H1 (cell line): ENCODE results near the gene PGAP3. TPM values are rescaled to one million over a fixed set of nuclear protein-coding genes. Genes with fewer than 3 reads are reported as not detected.

Source experiments
- CTCF ChIA-PET: fragments of 300-600 bp; sonication (Branson Sonifier 250); formaldehyde crosslinking; loops from one replicate; lab custom pipeline; 2021; ENCODE audit not compliant: partially characterized antibody; lab: Charles Lee
- POLR2A ChIA-PET: fragments of 300-600 bp; sonication (Branson Sonifier 250); formaldehyde crosslinking; loops from one replicate; lab custom pipeline; 2021; ENCODE audit warnings: inconsistent platforms; ENCODE audit not compliant: partially characterized antibody; lab: Charles Lee
- DNase-seq, 2 experiments: peaks; one replicate each; pipeline versions ENCODE4 v3.0.0 to v3.0.0-alpha.2; 2010 to 2022; ENCODE audit warnings: low spot score in 2 of 2, low read depth in 1 of 2, mixed read lengths in 1 of 2
- FAIRE-seq: peaks from 2 replicates; lab custom pipeline; 2011; peaks lifted over from hg19 to GRCh38; lab: Jason Lieb, UNC
- H2AFZ ChIP-seq: 2 replicates; pipeline ENCODE4 v1.8.1; 2012; ENCODE audit warnings: low read length, inconsistent platforms
- H2AK5ac ChIP-seq: 2 replicates; pipeline ENCODE4 v1.6.1; 2013; ENCODE audit warnings: low read depth, low read length
- H2BK120ac ChIP-seq: replicated peaks from 2 replicates; pipeline ENCODE3; 2013; ENCODE audit warnings: low read depth, low read length, inconsistent platforms
- H2BK12ac ChIP-seq: 2 replicates; pipeline ENCODE4 v1.6.1; 2013; ENCODE audit warnings: low read depth, low read length
- H2BK15ac ChIP-seq: 2 replicates; pipeline ENCODE4 v1.6.1; 2013; ENCODE audit warnings: low read length
- H2BK20ac ChIP-seq: 2 replicates; pipeline ENCODE4 v1.6.1; 2013; ENCODE audit warnings: low read length
- H2BK5ac ChIP-seq: 2 replicates; pipeline ENCODE4 v1.6.1; 2013; ENCODE audit warnings: low read depth, low read length
- H3K14ac ChIP-seq: 2 replicates; pipeline ENCODE4 v1.6.1; 2013; ENCODE audit warnings: inconsistent platforms; ENCODE audit not compliant: insufficient read length
- H3K18ac ChIP-seq: 2 replicates; pipeline ENCODE4 v1.6.1; 2013; ENCODE audit warnings: low read length; ENCODE audit errors: extremely low read depth
- H3K23ac ChIP-seq: 2 replicates; pipeline ENCODE4 v1.6.1; 2013; ENCODE audit warnings: inconsistent platforms; ENCODE audit not compliant: insufficient read length
- H3K23me2 ChIP-seq: 2 replicates; pipeline ENCODE4 v1.6.1; 2013; ENCODE audit warnings: low read depth, low read length
- H3K27ac ChIP-seq: 2 replicates; pipeline ENCODE4 v1.6.1; 2011; ENCODE audit warnings: low read depth, low read length, inconsistent platforms
- H3K27me3 ChIP-seq, 4 experiments: replicated peaks in 1 of 4; 1 replicate in 1 of 4; 2 replicates in 3 of 4; pipeline versions ENCODE4 v1.6.1 to v1.8.1; 2011 to 2013; ENCODE audit warnings: low read length in 3 of 4, mild to moderate bottlenecking in 3 of 4, inconsistent platforms in 2 of 4, mixed read lengths in 2 of 4, moderate library complexity in 1 of 4; ENCODE audit not compliant: control insufficient read depth in 3 of 4, insufficient read depth in 3 of 4; ENCODE audit errors: extremely low read depth in 1 of 4
- H3K36me3 ChIP-seq, 4 experiments: 2 replicates each; pipeline versions ENCODE4 v1.6.1 to v1.8.1; 2011 to 2013; ENCODE audit warnings: mild to moderate bottlenecking in 4 of 4, low read length in 3 of 4, moderate library complexity in 2 of 4, control low read depth in 1 of 4, inconsistent platforms in 1 of 4; ENCODE audit not compliant: insufficient read depth in 4 of 4, control insufficient read depth in 2 of 4
- H3K4ac ChIP-seq: replicated peaks from 2 replicates; pipeline ENCODE3; 2013; ENCODE audit warnings: low read length, low read depth, mixed read lengths, inconsistent platforms; ENCODE audit not compliant: insufficient read length
- H3K4me1 ChIP-seq, 4 experiments: replicated peaks in 1 of 4; 1 replicate in 1 of 4; 2 replicates in 3 of 4; pipeline versions ENCODE4 v1.6.1 to v1.8.1; 2011 to 2013; ENCODE audit warnings: low read length in 3 of 4, inconsistent platforms in 2 of 4, mixed read lengths in 1 of 4; ENCODE audit not compliant: insufficient read depth in 4 of 4, control insufficient read depth in 3 of 4
- H3K4me2 ChIP-seq, 2 experiments: 2 replicates each; pipeline versions ENCODE4 v1.6.1 to v1.8.1; 2011 to 2013; ENCODE audit warnings: low read depth in 2 of 2, low read length in 2 of 2, control low read depth in 1 of 2, inconsistent platforms in 1 of 2, mild to moderate bottlenecking in 1 of 2; ENCODE audit not compliant: insufficient read depth in 1 of 2
- H3K4me3 ChIP-seq, 4 experiments: fragments of 200-600, 300-600 bp in 1 of 4; sonication (generic), shearing (Covaris generic), sonication (Bioruptor Twin) in 1 of 4; 2 replicates each; pipeline versions ENCODE4 v1.5.1 to v1.8.1; 2011 to 2016; ENCODE audit warnings: low read length in 4 of 4, low read depth in 3 of 4, control low read depth in 2 of 4, inconsistent platforms in 2 of 4, mild to moderate bottlenecking in 2 of 4, mixed read lengths in 1 of 4, moderate library complexity in 1 of 4; ENCODE audit not compliant: insufficient read depth in 2 of 4; ENCODE audit errors: extremely low read depth in 1 of 4
- H3K56ac ChIP-seq: replicated peaks from 2 replicates; pipeline ENCODE3; 2013; ENCODE audit warnings: low read depth, mild to moderate bottlenecking, mixed read lengths, low read length, inconsistent platforms; ENCODE audit not compliant: insufficient read length
- H3K79me1 ChIP-seq: 2 replicates; pipeline ENCODE4 v1.6.1; 2013; ENCODE audit warnings: low read depth, low read length, control low read depth
- H3K79me2 ChIP-seq, 2 experiments: 2 replicates each; pipeline versions ENCODE4 v1.6.1 to v1.8.1; 2012 to 2013; ENCODE audit warnings: low read length in 2 of 2, mild to moderate bottlenecking in 2 of 2, inconsistent platforms in 1 of 2; ENCODE audit not compliant: insufficient read depth in 2 of 2, control insufficient read depth in 1 of 2
- H3K9ac ChIP-seq, 4 experiments: replicated peaks in 1 of 4; 1 replicate in 1 of 4; 2 replicates in 3 of 4; pipeline versions ENCODE4 v1.6.1 to v1.8.1; 2011 to 2013; ENCODE audit warnings: low read depth in 3 of 4, low read length in 3 of 4, control low read depth in 2 of 4, mild to moderate bottlenecking in 2 of 4, moderate library complexity in 2 of 4, inconsistent platforms in 1 of 4; ENCODE audit errors: extremely low read depth in 1 of 4
- H3K9me3 ChIP-seq, 2 experiments: 2 replicates each; pipeline versions ENCODE4 v1.6.1 to v1.8.1; 2012 to 2013; ENCODE audit warnings: mild to moderate bottlenecking in 2 of 2, moderate library complexity in 2 of 2, control low read depth in 1 of 2, inconsistent platforms in 1 of 2, low read depth in 1 of 2, low read length in 1 of 2, mixed read lengths in 1 of 2; ENCODE audit not compliant: insufficient read depth in 2 of 2
- H4K20me1 ChIP-seq, 2 experiments: replicated peaks in 1 of 2; 2 replicates each; pipeline versions ENCODE3 to v1.8.1; 2011 to 2013; ENCODE audit warnings: inconsistent platforms in 2 of 2, low read length in 2 of 2, mild to moderate bottlenecking in 1 of 2; ENCODE audit not compliant: insufficient read depth in 2 of 2, control insufficient read depth in 1 of 2
- H4K5ac ChIP-seq: 2 replicates; pipeline ENCODE4 v1.6.1; 2013; ENCODE audit warnings: low read length, low read depth, mixed read lengths, inconsistent platforms; ENCODE audit not compliant: insufficient read length
- H4K8ac ChIP-seq: 2 replicates; pipeline ENCODE4 v1.8.0; 2013; ENCODE audit warnings: mild to moderate bottlenecking, moderate library complexity, low read length, inconsistent platforms; ENCODE audit not compliant: insufficient read depth; ENCODE audit errors: extremely low read depth
- H4K91ac ChIP-seq: replicated peaks from 2 replicates; pipeline ENCODE3; 2013; ENCODE audit warnings: low read length, mixed read lengths, inconsistent platforms; ENCODE audit not compliant: insufficient read length
- BCL11A ChIP-seq, 2 experiments: IDR thresholded peaks; one replicate each; pipeline ENCODE4 v1.6.1; 2011; ENCODE audit warnings: low read depth in 2 of 2, low read length in 2 of 2, mild to moderate bottlenecking in 2 of 2
- CHD1 ChIP-seq: IDR thresholded peaks from 2 replicates; pipeline ENCODE4 v1.6.1; 2012; ENCODE audit warnings: low read depth, low read length, improper control_type of control experiment
- CREB1 ChIP-seq: IDR thresholded peaks from 2 replicates; pipeline ENCODE4 v1.6.1; 2012; ENCODE audit warnings: inconsistent platforms
- FOSL1 ChIP-seq: IDR thresholded peaks from 2 replicates; pipeline ENCODE4 v1.6.1; 2011; ENCODE audit warnings: mild to moderate bottlenecking, low read depth, low read length, moderate library complexity; ENCODE audit not compliant: insufficient read depth
- NANOG ChIP-seq: IDR thresholded peaks from 2 replicates; pipeline ENCODE4 v1.6.1; 2011; ENCODE audit warnings: low read length, low read depth, mild to moderate bottlenecking, inconsistent platforms; ENCODE audit not compliant: insufficient read depth, poor library complexity, severe bottlenecking
- POLR2AphosphoS5 ChIP-seq: IDR thresholded peaks from 2 replicates; pipeline ENCODE4 v1.6.1; 2011; ENCODE audit warnings: low read depth, low read length
- POU5F1 ChIP-seq: IDR thresholded peaks from 2 replicates; pipeline ENCODE4 v1.6.1; 2011; ENCODE audit warnings: low read depth, mild to moderate bottlenecking, low read length, moderate library complexity
- RAD21 ChIP-seq, 2 experiments: IDR thresholded peaks in 1 of 2; conservative IDR thresholded peaks in 1 of 2; 2 replicates each; pipeline ENCODE4 v1.6.1; 2011; ENCODE audit warnings: low read depth in 2 of 2, low read length in 2 of 2, improper control_type of control experiment in 1 of 2, inconsistent platforms in 1 of 2, mild to moderate bottlenecking in 1 of 2, moderate library complexity in 1 of 2
- SIX5 ChIP-seq: IDR thresholded peaks from 2 replicates; pipeline ENCODE4 v1.6.1; 2011; ENCODE audit warnings: mild to moderate bottlenecking, low read depth, low read length
- SRF ChIP-seq: IDR thresholded peaks from 2 replicates; pipeline ENCODE4 v1.6.1; 2011; ENCODE audit warnings: mild to moderate bottlenecking, low read depth, low read length, moderate library complexity
- TAF1 ChIP-seq: IDR thresholded peaks from 2 replicates; pipeline ENCODE4 v1.6.1; 2011; ENCODE audit warnings: mild to moderate bottlenecking, low read depth, low read length
- TBP ChIP-seq: IDR thresholded peaks from 2 replicates; pipeline ENCODE4 v1.6.1; 2011; ENCODE audit warnings: low read depth, low read length, improper control_type of control experiment
- YY1 ChIP-seq: IDR thresholded peaks from 2 replicates; pipeline ENCODE4 v1.6.1; 2011; ENCODE audit warnings: low read depth, mild to moderate bottlenecking, low read length
- WGBS, 2 experiments: shearing (Covaris generic) in 1 of 2; methylation state at CpG; one replicate each; pipeline versions ENCODE4 v1.1.6 to v1.1.7; 2013 to 2015; ENCODE audit warnings: low lambda C conversion rate in 2 of 2, mixed read lengths in 2 of 2, inconsistent platforms in 1 of 2, low coverage in 1 of 2, missing lambda C conversion rate in 1 of 2; ENCODE audit not compliant: insufficient replicate concordance in 2 of 2, insufficient coverage in 1 of 2, insufficient read length in 1 of 2; ENCODE audit errors: extremely low coverage in 1 of 2, missing lambda C conversion rate in 1 of 2; 5-methylcytosine and 5-hydroxymethylcytosine counted together
- polyA plus RNA-seq, 7 experiments: library from polyadenylated mRNA; depleted of rRNA in 3 of 7; stranded (reverse) in 5 of 7; unstranded in 2 of 7; fragments of >200 nt in 5 of 7; fragments of 200-250 nt in 2 of 7; gene quantifications; 1 replicate in 5 of 7; 2 replicates in 1 of 7; 4 replicates in 1 of 7; pipeline versions ENCODE4 v1.2.1 to v1.2.3, GENCODE V29; 2011 to 2013; ENCODE audit warnings: missing spikeins in 2 of 7, mixed read lengths in 2 of 7
- total RNA-seq: library from RNA; stranded (reverse); fragmentation: NEBNext Ultra II Directional; extraction: Animal tissue kit (Norgen Biotek cat#: 25700); gene quantifications from 2 replicates; pipeline ENCODE4 v1.2.1, GENCODE V29; 2021

PGAP3 gene
- total and polyA plus RNA-seq, 2 of the 8 experiments (the other 6 are each of a cell fraction or from before 2014, with no cell fraction given): 21.0 to 30.7 TPM

- peak overlapping the region; percentile 94; the same call in 1 of the 2 replicates for H2BK12ac ChIP-seq
- no peak for FAIRE-seq
- H3K56ac ChIP-seq: no peak overlapping the region
- H3K36me3 ChIP-seq: no peaks in the 10 kb centered on the region
- H3K4me1 ChIP-seq: peaks cover 4 to 38% (median 29%) of the 10 kb centered on the region in 4 experiments
- no peak for DNase-seq
- H3K18ac ChIP-seq: peak overlapping the region; percentile 48; the same call in 1 of the 2 replicates
- 0 out of 2 replicates have a peak, but pooled peaks cover 2% of the 10 kb centered on the region for H3K79me1 ChIP-seq
- peak overlapping the region; percentile 29; the same call in 1 of the 2 replicates for H4K8ac ChIP-seq
- WGBS, 2 experiments: 63% methylated on average over 5 of the region's 5 CpGs; no CpG with 5 or more reads in 1 of the 2 experiments
- ChIA-PET CTCF (interaction anchor here (0.6 to 49.2 kb wide), 10 partner anchors 2 to 324 kb away, joined by 5 to 1885 read pairs (median 121); partner anchors contain the start of genes ERBB2, NEUROD2, PGAP3 and PNMT), POLR2A (interaction anchor here (0.7 to 2.6 kb wide), 13 partner anchors 8 to 156 kb away, joined by 3 to 9 read pairs (median 3); partner anchors contain the start of genes ERBB2 and PNMT)
- H2AFZ ChIP-seq: no peak overlapping the region
- peak overlapping the region; percentile 59 for H3K4ac ChIP-seq
- H2BK120ac ChIP-seq: peak overlapping the region; percentile 38
- peaks cover 0 to 1% of the 10 kb centered on the region in 2 experiments for H4K20me1 ChIP-seq
- no peak overlapping the region for H3K4me3 ChIP-seq
- peak overlapping the region; percentile 61; the same call in 1 of the 2 replicates for H2BK15ac ChIP-seq
- no peak overlapping the region for H2AK5ac ChIP-seq
- H3K79me2 ChIP-seq: no peaks in the 10 kb centered on the region
- H3K4me2 ChIP-seq: no peak overlapping the region; a peak in 1 of 4 replicates
- H3K23me2 ChIP-seq: peaks cover 12% of the 10 kb centered on the region
- peak overlapping the region; percentile 60; the same call in 1 of the 2 replicates for H2BK5ac ChIP-seq
- H3K14ac ChIP-seq: no peak overlapping the region
- H3K27ac ChIP-seq: no peak overlapping the region
- H3K9me3 ChIP-seq: no peaks in the 10 kb centered on the region
- no peak overlapping the region for H3K9ac ChIP-seq
- H4K91ac ChIP-seq: peak overlapping the region; percentile 69
- H2BK20ac ChIP-seq: 0 out of 2 replicates have a peak overlapping the region, but pooled peaks have one; percentile 90
- no peak overlapping the region for H3K23ac ChIP-seq
- H3K27me3 ChIP-seq: peaks cover 2 to 44% (median 36%) of the 10 kb centered on the region in 4 experiments
- no peak overlapping the region for H4K5ac ChIP-seq
- TF ChIP-seq BCL11A (IDR thresholded peaks at IDR 0.05; ENCODE audit: low read depth in 2 of 2, low read length in 2 of 2) (no peak), POLR2AphosphoS5 (no peak), CREB1 (no peak), RAD21 (IDR thresholded peaks at IDR 0.05 in 1 of 2, conservative IDR thresholded peaks at IDR 0.05 in 1 of 2; ENCODE audit: low read depth in 2 of 2, low read length in 2 of 2) (no peak), CHD1 (no peak), SIX5 (no peak), SRF (no peak), NANOG (no peak), TBP (no peak), FOSL1 (no peak), POU5F1 (no peak), TAF1 (no peak), YY1 (no peak)
Measured at GRCh38 chr17:39625198-39625785, 62.6 kb downstream of the PGAP3 start.
